Gastroesophageal sphincter (tissue), 3 donors: ENCODE results near the gene CYBRD1.
"Not testable (repeated sequence)": the region's sequence is repeated elsewhere in the genome, so short reads cannot be mapped to it uniquely, and the experiment has no call there.

Experiments
- EP300 ChIP-seq: sonication (generic); formaldehyde crosslinking; IDR thresholded peaks from one replicate; pipeline ENCODE4 v1.6.1; 2017; ENCODE audit warnings: antibody characterized with exemption, mild to moderate bottlenecking
- POLR2A ChIP-seq, 2 donors: fragments of 450-650 bp; IDR thresholded peaks; one replicate each; pipeline ENCODE4 v1.6.1; 2017; ENCODE audit warnings: antibody characterized with exemption in 2 of 2, mild to moderate bottlenecking in 2 of 2, moderate library complexity in 1 of 2
- POLR2AphosphoS5 ChIP-seq: sonication (generic); formaldehyde crosslinking; IDR thresholded peaks from one replicate; pipeline ENCODE4 v1.6.1; 2017; ENCODE audit warnings: antibody characterized with exemption
- TF ChIP-seq, protein P1 (sequence below), 4 experiments: fragments of 200-600 bp in 2 of 4; fragments of 450-650 bp in 2 of 4; sonication (generic) in 1 of 4; IDR thresholded peaks; one replicate each; pipeline ENCODE4 v1.5.1; 2017 to 2019; ENCODE audit warnings: antibody characterized with exemption in 4 of 4, mild to moderate bottlenecking in 2 of 4, moderate library complexity in 2 of 4

DNA sequence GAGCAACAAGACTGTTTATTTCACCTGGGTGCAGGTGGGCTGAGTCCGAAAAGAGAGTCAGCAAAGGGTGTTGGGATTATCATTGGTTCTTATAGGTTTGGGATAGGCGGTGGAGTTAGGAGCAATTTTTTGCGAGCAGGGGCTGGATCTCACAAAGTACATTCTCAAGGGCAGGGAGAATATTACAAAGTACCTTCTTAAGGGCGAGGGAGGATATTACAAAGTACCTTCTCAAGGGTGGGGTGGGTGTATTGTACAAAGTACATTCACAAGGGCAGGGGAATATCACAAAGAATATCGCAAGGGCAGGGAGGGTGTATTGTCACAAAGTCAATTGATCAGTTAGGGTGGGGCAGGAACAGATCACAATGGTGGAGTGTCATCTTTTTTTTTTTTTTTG is 24.6 kb upstream of the CYBRD1 start:
- TF ChIP-seq, protein P1, sequence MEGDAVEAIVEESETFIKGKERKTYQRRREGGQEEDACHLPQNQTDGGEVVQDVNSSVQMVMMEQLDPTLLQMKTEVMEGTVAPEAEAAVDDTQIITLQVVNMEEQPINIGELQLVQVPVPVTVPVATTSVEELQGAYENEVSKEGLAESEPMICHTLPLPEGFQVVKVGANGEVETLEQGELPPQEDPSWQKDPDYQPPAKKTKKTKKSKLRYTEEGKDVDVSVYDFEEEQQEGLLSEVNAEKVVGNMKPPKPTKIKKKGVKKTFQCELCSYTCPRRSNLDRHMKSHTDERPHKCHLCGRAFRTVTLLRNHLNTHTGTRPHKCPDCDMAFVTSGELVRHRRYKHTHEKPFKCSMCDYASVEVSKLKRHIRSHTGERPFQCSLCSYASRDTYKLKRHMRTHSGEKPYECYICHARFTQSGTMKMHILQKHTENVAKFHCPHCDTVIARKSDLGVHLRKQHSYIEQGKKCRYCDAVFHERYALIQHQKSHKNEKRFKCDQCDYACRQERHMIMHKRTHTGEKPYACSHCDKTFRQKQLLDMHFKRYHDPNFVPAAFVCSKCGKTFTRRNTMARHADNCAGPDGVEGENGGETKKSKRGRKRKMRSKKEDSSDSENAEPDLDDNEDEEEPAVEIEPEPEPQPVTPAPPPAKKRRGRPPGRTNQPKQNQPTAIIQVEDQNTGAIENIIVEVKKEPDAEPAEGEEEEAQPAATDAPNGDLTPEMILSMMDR (IDR thresholded peaks at IDR 0.05) = not testable (repeated sequence)
- TF ChIP-seq POLR2A (IDR thresholded peaks at IDR 0.05); POLR2AphosphoS5; EP300: not testable (repeated sequence)
